GM12874 (cell line): ENCODE data around the gene SLC11A2.

Experiments used
- TF ChIP-seq, protein P1 (sequence below): IDR thresholded peaks from 2 replicates; pipeline ENCODE4 v1.5.1; 2011; ENCODE audit warnings: low read depth, mild to moderate bottlenecking, control low read depth, low read length, moderate library complexity; ENCODE audit not compliant: insufficient read depth

SLC11A2 gene

DNA sequence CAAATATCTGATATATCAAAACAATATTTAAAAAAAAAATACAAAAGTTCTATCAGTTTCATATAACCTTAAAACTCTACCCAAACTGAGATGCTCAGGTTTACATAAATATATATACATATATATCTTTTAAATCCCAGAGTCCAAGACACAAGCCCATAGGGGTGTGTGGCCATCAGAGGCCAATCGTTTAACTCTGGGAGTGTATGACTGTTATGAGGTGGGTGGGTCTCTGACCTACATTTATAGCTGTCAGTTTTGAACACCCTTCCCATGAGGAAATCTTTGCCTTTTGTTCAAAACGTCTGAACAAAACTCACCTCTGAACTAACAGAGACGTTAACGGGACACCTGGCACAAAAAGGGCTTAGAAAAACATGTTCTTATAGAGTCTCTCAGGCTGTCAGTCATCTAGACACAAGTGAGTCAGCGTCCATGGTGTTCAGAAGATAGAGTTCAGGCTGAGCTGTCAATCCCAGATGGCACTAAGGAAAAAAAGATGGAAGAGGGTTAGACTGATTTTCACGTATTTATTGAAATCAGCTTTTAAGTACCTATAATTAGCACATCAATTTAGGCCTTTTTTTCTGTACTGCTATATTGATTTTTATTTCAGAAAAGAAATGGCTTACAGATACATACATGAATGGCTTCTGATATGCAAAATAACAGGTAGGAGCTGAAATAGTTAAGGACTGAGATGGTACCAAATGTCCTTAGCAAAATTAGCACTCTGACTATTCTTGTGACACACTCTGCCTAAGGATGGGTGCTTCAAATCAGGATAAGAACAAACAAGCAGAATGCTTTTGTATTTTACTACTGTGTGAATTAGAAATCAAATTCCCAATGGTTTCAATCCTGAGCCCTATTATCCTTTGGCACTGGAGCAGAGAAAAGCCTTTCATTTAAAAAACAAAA is 44.6 kb downstream of the SLC11A2 start:
- TF ChIP-seq, protein P1, sequence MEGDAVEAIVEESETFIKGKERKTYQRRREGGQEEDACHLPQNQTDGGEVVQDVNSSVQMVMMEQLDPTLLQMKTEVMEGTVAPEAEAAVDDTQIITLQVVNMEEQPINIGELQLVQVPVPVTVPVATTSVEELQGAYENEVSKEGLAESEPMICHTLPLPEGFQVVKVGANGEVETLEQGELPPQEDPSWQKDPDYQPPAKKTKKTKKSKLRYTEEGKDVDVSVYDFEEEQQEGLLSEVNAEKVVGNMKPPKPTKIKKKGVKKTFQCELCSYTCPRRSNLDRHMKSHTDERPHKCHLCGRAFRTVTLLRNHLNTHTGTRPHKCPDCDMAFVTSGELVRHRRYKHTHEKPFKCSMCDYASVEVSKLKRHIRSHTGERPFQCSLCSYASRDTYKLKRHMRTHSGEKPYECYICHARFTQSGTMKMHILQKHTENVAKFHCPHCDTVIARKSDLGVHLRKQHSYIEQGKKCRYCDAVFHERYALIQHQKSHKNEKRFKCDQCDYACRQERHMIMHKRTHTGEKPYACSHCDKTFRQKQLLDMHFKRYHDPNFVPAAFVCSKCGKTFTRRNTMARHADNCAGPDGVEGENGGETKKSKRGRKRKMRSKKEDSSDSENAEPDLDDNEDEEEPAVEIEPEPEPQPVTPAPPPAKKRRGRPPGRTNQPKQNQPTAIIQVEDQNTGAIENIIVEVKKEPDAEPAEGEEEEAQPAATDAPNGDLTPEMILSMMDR, result no peak

DNA sequence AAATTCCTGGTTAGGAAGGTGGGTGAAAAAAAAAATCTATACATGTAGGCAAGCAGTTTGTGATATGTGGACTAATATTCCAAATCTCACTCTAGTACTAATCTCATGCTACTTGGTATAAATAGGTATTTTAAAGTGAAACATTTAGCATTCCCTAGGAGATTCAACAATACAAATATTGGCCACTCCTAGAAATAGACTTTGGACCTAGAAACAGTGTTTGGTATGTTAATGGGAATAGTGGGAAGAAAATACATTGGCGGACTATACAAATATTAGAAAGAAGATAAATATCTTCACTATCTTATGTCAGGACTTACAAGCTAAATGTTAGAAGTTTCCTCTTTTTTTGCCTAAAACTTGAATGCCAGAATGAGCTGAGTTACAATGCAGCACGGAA is 45.6 kb downstream of the SLC11A2 start:
- TF ChIP-seq, protein P1, result no peak

DNA sequence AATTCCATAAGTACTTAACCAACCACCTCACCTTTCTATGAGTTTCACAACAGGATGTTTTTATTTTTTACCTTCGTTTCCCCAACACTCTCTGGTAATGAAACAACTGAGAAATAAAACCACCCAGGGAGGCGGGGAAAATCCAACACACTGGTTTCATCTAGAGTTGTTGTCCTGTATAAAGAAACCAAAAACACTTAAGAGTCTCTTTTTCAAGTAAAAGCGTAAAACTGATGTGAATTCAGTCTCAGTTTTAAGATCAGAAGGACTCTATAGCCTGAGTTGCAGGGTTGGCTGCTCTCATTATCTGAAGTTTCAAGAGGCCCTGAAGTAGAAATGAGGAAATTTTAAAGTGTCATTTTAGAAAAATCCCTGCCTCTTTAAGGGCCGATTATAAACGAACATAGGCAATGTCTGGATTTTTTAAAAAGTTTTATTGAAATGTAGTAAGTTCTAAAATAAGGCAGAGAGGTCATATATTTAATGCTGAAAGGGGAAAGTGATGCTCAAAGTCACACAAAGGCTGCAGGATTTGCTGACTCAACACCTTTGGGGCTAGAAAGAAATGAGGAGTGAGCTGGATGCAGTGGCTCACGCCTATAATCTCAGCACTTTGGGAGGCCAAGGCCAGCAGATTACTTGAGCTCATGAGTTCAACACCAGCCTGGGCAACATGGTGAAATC is 46.7 kb downstream of the SLC11A2 start:
- TF ChIP-seq, protein P1, result no peak

DNA sequence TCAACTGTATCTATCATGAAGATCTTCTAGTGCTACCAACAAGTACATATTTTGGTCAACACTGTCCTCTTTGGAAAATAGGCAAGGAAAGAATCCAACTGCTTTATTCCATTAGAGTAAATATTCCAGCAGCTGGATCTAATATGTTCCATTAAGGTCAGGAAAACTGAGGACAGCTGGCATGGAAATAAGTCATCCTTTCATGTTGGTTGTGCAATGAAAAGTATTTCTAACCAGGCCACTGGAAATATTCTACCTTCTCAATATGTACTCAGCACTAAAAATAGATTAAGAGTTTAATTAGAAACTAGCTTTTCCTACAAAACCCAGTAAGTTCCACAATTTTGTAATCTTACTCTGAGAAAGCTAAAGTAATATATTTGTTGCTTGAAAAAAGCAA is 54.2 kb downstream of the SLC11A2 start:
- TF ChIP-seq, protein P1, result no peak

DNA sequence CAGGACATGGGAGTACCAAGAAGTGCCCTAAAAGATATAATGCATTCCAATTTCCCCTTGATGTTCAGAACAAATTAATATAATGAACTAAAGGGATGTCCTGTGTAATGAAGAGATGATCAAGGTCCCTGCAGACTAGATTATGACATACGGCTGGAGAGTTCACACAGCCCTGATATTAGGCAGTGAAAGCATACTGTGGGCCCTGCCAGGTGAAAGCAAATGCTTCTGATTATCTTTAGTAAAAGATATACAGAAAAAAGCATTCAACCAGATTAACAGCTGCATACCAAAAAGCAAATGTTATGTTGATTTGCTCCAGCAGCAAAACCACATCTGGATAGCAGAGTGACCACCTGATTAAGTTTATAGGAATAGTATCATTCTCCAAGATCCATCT is 61.8 kb downstream of the SLC11A2 start:
- TF ChIP-seq, protein P1, result no peak

DNA sequence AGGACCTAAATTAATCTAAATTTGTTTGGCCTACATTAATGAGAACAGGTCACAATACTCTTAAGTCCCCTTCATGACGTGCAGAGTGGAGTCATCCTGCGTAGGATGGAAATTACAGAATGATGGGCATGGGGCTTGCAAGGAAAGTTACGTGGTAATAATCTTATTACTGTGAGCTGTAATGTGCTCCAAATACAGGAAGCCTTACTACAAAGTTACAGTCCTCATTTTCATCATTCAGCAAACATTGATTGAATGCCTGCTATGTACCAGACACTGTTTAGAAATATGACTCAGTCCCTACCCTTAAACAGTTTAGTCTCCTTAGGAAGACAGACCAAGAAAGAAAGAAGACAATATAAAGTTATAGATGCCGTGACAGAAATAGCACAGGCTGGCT is 64.5 kb downstream of the SLC11A2 start:
- TF ChIP-seq, protein P1, result no peak

DNA sequence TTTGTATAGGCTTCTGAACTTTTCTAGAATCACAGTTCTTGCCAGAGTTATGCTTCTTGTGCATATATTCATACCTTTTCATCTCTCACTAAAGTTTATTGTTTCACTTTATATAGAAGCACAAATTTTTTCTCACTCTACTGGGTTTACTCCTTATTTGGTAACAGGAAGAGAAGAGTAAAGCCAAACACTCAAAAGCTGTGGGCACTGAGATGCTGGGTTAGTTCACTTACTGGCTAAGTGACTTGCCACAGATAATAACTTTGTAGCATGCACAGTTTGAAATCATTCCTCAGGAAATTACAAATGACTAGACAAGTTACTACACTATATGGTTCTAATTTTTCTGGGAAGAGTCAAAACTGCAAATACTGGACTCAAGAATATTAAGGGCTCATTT is 66.1 kb downstream of the SLC11A2 start:
- TF ChIP-seq, protein P1, result no peak
